Esophagus (tissue), 2 donors: ENCODE measurements around the gene ZNF384. TPM values are rescaled to one million over a fixed set of nuclear protein-coding genes. Genes with fewer than 3 reads are reported as not detected.

ENCODE experiments used
- H3K27ac ChIP-seq, 2 donors: one replicate each; pipeline ENCODE4 v1.5.1; 2013; ENCODE audit warnings: low read depth in 2 of 2, mild to moderate bottlenecking in 2 of 2, inconsistent platforms in 1 of 2, low read length in 1 of 2, moderate library complexity in 1 of 2
- H3K27me3 ChIP-seq, 2 donors: one replicate each; pipeline ENCODE4 v1.6.1; 2013; ENCODE audit warnings: low read length in 2 of 2, control low read depth in 1 of 2, mild to moderate bottlenecking in 1 of 2; ENCODE audit not compliant: insufficient read depth in 2 of 2, control insufficient read depth in 1 of 2
- H3K36me3 ChIP-seq, 2 donors: one replicate each; pipeline ENCODE4 v1.6.1; 2013; ENCODE audit warnings: low read length in 1 of 2; ENCODE audit not compliant: control insufficient read depth in 2 of 2, insufficient read depth in 2 of 2
- H3K4me1 ChIP-seq, 2 donors: one replicate each; pipeline ENCODE4 v1.6.1; 2013; ENCODE audit warnings: low read length in 1 of 2; ENCODE audit not compliant: control insufficient read depth in 2 of 2, insufficient read depth in 2 of 2
- H3K4me3 ChIP-seq, 2 donors: one replicate each; pipeline ENCODE4 v1.5.1; 2013; ENCODE audit warnings: low read length in 2 of 2, mild to moderate bottlenecking in 2 of 2, low read depth in 1 of 2, moderate library complexity in 1 of 2
- H3K9me3 ChIP-seq, 2 donors: one replicate each; pipeline ENCODE4 v1.6.1; 2013; ENCODE audit warnings: mild to moderate bottlenecking in 2 of 2, low read depth in 1 of 2, low read length in 1 of 2, moderate library complexity in 1 of 2; ENCODE audit not compliant: control insufficient read depth in 2 of 2, insufficient read depth in 1 of 2
- WGBS, 2 donors: extraction: QIAGEN DNeasy Blood & Tissue Kit; methylation state at CpG; one replicate each; pipeline ENCODE4 v1.1.7; 2013; 5-methylcytosine and 5-hydroxymethylcytosine counted together
- polyA plus RNA-seq, 2 donors: library from polyadenylated mRNA; stranded (reverse); fragments of 200-250 nt; gene quantifications; one replicate each; pipeline ENCODE4 v1.2.3, GENCODE V29; 2013
- donor health status: healthy with polysubstance abuse.
- donor health status: Bipolar disorder and iron deficiency.

Gene ZNF384
- polyA plus RNA-seq: 10 to 100 TPM; 22.2 to 26.9 TPM

DNA sequence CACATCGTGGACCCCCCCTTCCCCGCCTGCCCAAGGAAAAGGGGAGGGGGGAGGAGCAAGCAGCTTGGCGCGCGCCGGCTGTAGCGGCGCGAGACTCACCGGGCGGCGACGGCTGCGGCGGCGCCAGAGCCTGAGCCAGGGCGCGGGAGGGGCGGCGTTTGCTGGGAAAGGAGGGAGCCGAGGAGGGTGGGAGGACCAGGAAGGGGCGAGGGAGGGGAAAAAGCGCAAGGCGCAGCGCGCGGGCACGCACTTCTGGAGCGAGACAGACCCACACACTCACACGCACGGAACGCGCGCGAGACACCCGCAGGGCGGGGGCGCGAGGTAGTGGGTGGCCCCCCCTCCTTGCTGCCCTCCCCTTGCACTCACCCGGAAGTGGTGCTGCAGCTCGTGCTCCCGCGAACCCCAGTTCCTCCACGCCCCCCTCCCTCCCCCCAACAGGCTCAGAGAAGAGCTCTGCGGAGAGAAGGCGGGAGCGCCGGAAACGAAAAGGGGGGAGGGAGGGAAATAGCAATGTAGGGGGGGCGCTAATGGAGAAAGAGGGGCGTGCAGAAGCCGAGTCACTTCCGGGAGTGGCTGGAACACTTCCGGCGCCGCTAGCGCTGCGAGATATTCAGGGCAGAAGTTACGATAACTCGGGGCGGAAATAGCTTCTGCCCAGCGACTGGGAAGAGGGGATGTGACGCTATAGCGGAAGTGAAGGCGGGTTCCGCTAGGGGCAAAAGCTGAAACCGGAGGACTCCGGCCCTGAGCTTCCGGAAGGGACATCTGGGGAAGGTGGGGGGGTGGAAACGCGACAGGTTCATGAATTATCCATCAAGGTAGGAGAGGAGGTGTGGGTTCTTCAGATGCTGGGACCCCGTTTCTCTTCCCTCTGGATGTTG is at the start of gene ZNF384:
Gene ZNF384, minus strand, starts transcription at position 377 of the 884 bp plus-strand sequence. CDS start 9,855 bp downstream, outside the sequence.
- 0% methylated on average over 62 to 72 of the region's 72 CpGs for WGBS, 2 donors
- no peaks in the 10 kb centered on the region for H3K36me3 ChIP-seq
- peaks cover 3 to 7% of the 10 kb centered on the region in 2 donors for H3K4me1 ChIP-seq

DNA sequence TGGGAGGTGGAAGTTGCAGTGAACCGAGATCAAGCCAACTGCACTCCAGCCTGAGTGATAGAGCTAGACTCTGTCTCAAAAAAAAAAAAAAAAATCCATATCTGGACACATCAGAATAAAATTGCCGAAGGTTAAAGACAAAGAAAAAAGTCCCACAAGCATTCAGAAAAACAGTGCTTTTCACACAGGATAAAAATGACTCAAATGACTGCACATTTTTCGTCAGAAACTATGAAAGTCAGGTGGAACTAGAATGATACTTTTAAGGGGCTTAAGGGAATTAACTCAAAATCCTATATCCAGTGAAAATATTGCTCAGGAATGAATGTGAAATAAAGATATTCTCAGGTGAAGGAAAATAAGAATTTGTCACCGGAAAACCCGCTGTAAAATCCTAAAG is 47.6 kb upstream of the ZNF384 start:
- H3K27me3 ChIP-seq: no peaks in the 10 kb centered on the region
- 94 to 95% methylated on average over 5 of the region's 5 CpGs for WGBS, 2 donors
- no peak overlapping the region for H3K27ac ChIP-seq

More for the DNA sequence above, at the start of gene ZNF384:
- Histone ChIP-seq H3K9me3 (no peaks in the 10 kb centered on the region), H3K27me3 (no peaks in the 10 kb centered on the region), H3K4me3 (peak within 1 kb of the TSS; percentile 86 to 92), H3K27ac (peak within 1 kb of the TSS; percentile 96 to 97)

GRCh38 chr12:6735448-6736191 is 46.4 kb upstream of the ZNF384 start:
- H3K27me3 ChIP-seq: no peaks in the 10 kb centered on the region
- no peaks in the 10 kb centered on the region for H3K9me3 ChIP-seq
- H3K4me3 ChIP-seq: no peak overlapping the region
- H3K27ac ChIP-seq: peak overlapping the region in 1 of 2 donors; percentile 16
- 31 to 33% methylated on average over 8 of the region's 8 CpGs for WGBS, 2 donors
- peaks cover 10 to 14% of the 10 kb centered on the region in 2 donors for H3K36me3 ChIP-seq
- H3K4me1 ChIP-seq: no peaks in the 10 kb centered on the region

More for the DNA sequence above, 47.6 kb upstream of the ZNF384 start:
- peaks cover 0 to 5% of the 10 kb centered on the region in 2 donors for H3K36me3 ChIP-seq
- H3K4me1 ChIP-seq: no peaks in the 10 kb centered on the region
- H3K4me3 ChIP-seq: no peak overlapping the region
- no peaks in the 10 kb centered on the region for H3K9me3 ChIP-seq

GRCh38 chr12:6734506-6735387 is 45.6 kb upstream of the ZNF384 start:
- Histone ChIP-seq H3K36me3 (peaks cover 15 to 22% of the 10 kb centered on the region in 2 donors), H3K9me3 (no peaks in the 10 kb centered on the region), H3K27ac (no peak overlapping the region), H3K4me3 (no peak overlapping the region), H3K4me1 (no peaks in the 10 kb centered on the region), H3K27me3 (no peaks in the 10 kb centered on the region)
- WGBS, 2 donors: 78 to 81% methylated on average over 10 of the region's 10 CpGs

- H3K36me3 ChIP-seq: peaks cover 15 to 36% of the 10 kb centered on the region in 2 donors
These were observed 41.0 kb upstream of the ZNF384 start for GRCh38 chr12:6730169-6730568.

GRCh38 chr12:6729186-6729585 is 40.0 kb upstream of the ZNF384 start:
- Histone ChIP-seq H3K4me3 (no peak overlapping the region), H3K36me3 (peaks cover 15 to 36% of the 10 kb centered on the region in 2 donors), H3K27me3 (no peaks in the 10 kb centered on the region), H3K9me3 (no peaks in the 10 kb centered on the region), H3K4me1 (peaks cover 0 to 4% of the 10 kb centered on the region in 2 donors), H3K27ac (no peak overlapping the region)
- WGBS, 2 donors: 93 to 95% methylated on average over 18 of the region's 18 CpGs

More at GRCh38 chr12:6730169-6730568, 41.0 kb upstream of the ZNF384 start:
- no peaks in the 10 kb centered on the region for H3K9me3 ChIP-seq
- no peak overlapping the region for H3K27ac ChIP-seq
- H3K4me1 ChIP-seq: no peaks in the 10 kb centered on the region
- WGBS, 2 donors: 91 to 92% methylated on average over 8 of the region's 8 CpGs
- no peaks in the 10 kb centered on the region for H3K27me3 ChIP-seq
- no peak overlapping the region for H3K4me3 ChIP-seq

GRCh38 chr12:6725350-6725749 is 36.2 kb upstream of the ZNF384 start:
- H3K27me3 ChIP-seq: no peaks in the 10 kb centered on the region
- peaks cover 2 to 19% of the 10 kb centered on the region in 2 donors for H3K36me3 ChIP-seq
- no peaks in the 10 kb centered on the region for H3K9me3 ChIP-seq
- H3K4me3 ChIP-seq: no peak overlapping the region
- H3K4me1 ChIP-seq: peaks cover 0 to 4% of the 10 kb centered on the region in 2 donors
- WGBS, 2 donors: 90 to 91% methylated on average over 7 of the region's 7 CpGs
- no peak overlapping the region for H3K27ac ChIP-seq

DNA sequence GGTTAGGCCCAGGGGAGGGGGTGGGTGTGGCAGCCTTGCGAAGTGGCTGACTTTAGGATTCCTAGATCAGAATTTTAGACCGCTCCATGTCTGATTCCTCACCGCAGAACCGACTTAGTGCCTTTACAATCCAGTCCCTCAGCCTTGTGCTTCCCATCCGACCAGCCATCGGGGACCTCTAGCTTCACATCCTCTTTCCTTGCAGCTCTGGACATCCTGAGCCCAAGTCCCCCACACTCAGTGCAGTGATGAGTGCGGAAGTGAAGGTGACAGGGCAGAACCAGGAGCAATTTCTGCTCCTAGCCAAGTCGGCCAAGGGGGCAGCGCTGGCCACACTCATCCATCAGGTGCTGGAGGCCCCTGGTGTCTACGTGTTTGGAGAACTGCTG is 35.2 kb upstream of the ZNF384 start:
- H3K9me3 ChIP-seq: no peaks in the 10 kb centered on the region
- peaks cover 0 to 4% of the 10 kb centered on the region in 2 donors for H3K4me1 ChIP-seq
- no peaks in the 10 kb centered on the region for H3K27me3 ChIP-seq
- H3K36me3 ChIP-seq: peaks cover 0 to 11% of the 10 kb centered on the region in 2 donors
- peak overlapping the region; percentile 55 to 64 for H3K4me3 ChIP-seq
- 11 to 16% methylated on average over 10 of the region's 10 CpGs for WGBS, 2 donors
- H3K27ac ChIP-seq: peak overlapping the region; percentile 68 to 94
